ENCODE measurements around the gene TUBG1.

The TUBG1 gene

DNA sequence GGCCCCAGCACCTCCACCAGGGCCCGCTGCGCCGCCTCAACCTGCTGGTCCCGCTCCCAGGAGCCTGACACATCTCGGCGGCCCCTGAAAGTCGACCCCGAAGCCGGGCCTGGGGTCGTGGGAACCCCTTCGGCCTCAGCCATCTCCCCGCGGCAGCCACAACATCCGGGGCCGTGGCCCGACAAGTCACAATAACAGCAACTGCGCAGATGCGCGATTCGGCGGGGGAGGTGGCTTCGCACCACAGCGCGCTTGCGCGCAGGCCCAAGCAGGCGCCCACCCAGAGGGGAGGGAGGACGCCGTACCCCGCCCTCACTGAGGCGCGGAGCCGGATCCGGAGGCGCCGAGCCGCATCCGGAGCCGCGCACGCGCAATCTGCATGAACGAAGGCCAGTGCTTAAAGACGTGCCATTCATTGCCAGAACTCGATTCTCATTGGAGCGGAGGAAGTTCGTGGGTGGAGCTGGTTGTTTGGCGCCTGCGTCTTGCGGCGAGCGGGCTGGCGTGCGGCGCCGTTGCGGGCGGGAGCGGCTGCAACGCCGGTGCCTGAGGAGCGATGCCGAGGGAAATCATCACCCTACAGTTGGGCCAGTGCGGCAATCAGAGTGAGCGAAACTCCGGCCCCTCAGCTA lies at the start of gene TUBG1, which contains the start of gene RETREG3:
TUBG1 (plus strand) TSS at position 502 of the 632 bp plus-strand sequence; CDS start at position 557, 55 bp downstream.
RETREG3 (minus strand) TSS at position 193 of the 632 bp plus-strand sequence; CDS start at position 143, 50 bp downstream.
- DNase-seq, result peak; percentile 99

DNA sequence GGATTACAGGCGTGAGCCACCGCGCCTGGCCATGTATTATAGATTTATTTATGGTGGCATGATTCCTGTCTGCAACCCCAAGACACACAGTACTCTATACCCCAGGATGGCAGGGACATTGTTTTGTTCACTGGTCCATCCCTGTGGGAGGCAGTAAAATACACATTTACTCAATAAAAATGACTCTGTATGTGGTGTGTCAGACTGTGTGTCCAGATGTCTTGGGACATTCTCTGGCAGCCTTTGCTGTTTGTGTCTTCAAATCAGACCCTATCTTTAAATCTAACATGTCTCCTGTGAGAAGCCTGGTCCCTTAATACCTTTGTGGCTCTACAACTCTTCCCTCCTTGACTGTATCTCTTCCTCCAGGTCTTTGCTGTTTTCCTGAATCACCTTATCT lies 49.2 kb upstream of the TUBG1 start:
- DNase-seq, result no peak

DNA sequence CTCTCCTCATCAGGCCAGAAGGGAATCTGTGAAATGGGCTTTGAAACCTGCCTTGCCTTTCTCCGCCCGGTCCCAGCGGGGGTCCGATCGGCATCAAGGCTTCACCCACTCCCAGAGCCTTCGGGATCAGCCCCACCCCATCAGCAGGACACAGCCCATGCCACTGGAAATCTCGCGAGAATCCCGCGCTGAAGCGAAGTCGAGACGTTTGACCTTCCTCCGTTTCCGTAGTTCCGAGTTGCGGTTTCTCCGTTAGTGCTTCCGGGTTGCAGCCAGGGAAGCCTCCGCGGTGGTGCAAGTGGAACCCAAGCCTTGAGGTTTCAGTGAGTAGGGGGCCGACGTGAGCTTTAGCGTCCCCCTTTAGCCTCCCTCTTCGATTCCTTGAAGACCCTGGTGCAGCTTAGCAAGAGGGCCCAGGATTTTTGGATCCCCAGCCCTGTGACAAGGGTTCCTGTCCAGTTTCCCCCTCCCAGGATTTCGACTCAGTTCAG lies 47.5 kb upstream of the TUBG1 start, which contains the start of gene COASY:
COASY (plus strand) TSS at position 252 of the 491 bp plus-strand sequence. CDS start 475 bp downstream, outside the sequence.
- peak; percentile 88 for DNase-seq

DNA sequence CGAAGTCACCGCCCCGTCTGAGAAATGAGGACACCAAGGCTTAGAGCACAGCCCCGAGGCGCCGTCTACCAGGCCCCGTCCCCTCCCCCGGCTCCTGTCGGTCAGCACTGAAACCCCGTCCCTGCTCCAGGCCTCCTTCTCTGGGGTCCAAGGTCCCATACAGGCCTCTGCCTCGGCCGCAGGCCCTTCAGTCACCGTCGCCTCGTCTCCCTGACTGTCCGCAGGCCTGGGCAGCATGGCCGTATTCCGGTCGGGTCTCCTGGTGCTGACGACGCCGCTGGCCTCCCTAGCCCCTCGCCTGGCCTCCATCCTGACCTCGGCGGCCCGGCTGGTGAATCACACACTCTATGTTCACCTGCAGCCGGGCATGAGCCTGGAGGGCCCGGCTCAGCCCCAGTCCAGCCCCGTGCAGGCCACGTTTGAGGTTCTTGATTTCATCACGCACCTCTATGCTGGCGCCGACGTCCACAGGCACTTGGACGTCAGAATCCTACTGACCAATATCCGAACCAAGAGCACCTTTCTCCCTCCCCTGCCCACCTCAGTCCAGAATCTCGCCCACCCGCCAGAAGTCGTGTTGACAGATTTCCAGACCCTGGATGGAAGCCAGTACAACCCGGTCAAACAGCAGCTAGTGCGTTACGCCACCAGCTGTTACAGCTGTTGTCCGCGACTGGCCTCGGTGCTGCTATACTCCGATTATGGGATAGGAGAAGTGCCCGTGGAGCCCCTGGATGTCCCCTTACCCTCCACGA lies 46.9 kb upstream of the TUBG1 start:
- no peak for DNase-seq

DNA sequence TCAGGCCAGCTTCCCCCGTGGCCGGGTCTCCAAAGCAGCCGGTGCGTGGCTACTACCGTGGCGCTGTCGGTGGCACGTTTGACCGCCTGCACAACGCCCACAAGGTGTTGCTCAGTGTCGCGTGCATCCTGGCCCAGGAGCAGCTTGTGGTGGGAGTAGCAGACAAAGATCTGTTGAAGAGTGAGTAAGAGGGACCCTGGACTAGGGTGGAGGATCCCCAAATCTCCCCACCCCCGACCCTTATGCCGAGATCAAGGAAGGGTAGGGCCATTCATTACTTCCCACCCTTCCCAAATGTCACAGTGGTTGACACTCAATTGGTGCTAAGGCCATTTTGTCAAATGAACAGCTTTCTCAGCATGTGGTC lies 46.4 kb upstream of the TUBG1 start:
- DNase-seq, result no peak

DNA sequence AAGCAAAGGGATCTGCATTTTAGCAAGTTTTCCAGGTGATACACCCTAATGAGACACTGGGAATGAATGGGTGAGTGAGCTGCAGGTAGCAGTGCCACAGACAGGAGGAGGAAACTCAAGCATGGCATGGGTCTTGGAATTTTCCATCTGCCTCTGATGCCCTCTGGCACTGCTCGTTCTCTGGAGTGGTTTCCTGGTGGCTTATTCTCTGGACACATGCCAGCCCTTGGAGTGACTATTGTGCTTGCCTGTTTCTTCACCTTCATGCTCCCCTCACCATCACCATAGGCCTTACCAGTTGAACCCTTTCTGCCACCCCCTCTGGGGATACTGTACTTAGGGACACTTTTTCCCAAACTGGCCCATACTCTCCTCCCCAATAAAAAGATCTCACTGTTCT lies 45.9 kb upstream of the TUBG1 start:
- DNase-seq, result no peak

DNA sequence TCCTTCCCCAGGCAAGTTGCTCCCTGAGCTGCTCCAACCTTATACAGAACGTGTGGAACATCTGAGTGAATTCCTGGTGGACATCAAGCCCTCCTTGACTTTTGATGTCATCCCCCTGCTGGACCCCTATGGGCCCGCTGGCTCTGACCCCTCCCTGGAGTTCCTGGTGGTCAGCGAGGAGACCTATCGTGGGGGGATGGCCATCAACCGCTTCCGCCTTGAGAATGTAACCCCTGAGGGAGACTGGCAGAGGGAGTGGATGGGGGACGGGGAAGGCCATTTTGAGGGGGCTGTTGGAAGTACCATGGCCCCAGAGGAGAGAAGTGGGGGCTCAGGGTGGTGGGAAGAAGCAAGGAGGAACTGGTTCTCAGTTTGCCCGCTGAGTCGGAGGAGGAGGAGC lies 45.5 kb upstream of the TUBG1 start:
- DNase-seq, result no peak

DNA sequence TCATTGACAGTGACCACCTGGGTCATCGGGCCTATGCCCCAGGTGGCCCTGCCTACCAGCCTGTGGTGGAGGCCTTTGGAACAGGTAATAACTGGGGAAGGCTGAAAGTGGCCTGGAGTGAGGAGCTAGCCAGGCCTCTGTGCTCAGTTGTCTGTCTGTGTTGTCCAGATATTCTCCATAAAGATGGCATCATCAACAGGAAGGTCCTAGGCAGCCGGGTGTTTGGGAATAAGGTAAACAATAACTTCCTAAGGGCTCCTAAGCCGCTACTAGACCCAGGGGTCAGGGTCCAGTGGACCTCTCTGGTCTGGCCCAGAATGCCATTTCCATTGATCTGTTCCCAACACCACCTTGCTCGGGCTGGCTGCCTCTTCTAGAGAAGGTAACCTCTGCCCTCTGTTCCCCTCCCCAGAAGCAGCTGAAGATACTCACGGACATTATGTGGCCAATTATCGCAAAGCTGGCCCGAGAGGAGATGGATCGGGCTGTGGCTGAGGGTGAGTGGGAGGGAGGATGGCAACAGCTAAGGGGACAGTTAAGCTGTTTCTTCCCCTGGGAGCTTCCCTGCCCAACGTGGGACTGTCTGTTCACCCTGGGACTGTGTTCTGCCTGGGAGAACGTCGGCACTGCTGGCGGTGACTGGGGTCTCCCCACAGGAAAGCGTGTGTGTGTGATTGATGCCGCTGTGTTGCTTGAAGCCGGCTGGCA lies 44.5 kb upstream of the TUBG1 start:
- no peak for DNase-seq

DNA sequence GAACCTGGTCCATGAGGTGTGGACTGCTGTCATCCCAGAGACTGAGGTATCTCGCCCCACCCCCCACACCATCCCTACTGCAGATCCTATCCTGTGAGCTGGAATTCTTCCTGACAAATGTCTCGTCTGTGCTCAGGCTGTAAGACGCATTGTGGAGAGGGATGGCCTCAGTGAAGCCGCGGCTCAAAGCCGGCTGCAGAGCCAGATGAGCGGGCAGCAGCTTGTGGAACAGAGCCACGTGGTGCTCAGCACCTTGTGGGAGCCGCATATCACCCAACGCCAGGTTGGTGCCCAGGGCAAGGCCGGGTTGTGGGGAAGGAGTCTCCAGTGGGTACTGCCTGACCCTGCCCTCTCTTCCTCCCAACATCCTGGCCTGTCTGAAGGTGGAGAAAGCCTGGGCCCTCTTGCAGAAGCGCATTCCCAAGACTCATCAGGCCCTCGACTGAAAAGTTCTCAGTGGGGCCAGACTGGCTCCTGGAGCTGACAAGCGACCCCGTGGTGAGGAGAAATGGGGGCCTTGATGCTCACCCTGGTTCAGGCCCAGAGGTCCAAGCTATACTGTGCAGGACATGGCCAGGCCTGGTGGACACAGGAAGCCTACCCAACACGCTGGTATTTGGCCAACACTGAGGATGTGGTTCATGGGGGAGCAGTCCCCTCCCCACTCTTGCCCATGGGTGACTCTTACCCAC lies 43.8 kb upstream of the TUBG1 start:
- no peak for DNase-seq

DNA sequence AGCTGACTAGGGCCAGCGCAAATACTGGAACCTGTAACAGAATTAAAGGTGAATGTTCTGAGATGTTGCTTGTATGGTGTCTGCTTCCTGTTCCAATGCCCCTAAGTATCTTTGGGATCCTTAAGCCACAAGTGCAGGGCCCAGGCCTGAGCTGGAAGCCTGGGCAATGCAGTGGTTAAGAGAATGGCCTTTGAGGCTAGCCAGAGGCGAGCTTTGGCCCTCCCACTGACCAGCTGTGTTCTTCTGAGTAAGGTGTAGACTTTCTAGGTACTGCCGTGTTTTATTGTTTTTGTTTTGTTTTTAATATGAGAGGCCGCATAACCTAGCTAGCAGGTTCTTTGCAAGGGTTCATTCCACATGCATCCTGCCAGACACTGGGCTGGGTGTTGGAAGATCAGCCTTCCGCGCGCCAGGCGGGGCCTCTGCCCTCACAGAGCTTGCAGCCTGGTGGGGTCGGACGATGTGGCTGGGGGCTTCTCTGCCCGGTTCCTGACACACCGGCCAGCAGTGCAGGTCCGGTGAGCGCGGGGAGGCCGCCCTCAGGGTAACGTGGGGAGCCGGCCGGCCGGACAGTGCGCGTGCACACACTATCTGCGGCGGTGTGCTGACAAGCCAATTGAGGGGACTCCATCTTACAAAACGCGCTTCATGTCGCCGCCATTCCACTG lies 43.1 kb upstream of the TUBG1 start:
- DNase-seq, result no peak

DNA sequence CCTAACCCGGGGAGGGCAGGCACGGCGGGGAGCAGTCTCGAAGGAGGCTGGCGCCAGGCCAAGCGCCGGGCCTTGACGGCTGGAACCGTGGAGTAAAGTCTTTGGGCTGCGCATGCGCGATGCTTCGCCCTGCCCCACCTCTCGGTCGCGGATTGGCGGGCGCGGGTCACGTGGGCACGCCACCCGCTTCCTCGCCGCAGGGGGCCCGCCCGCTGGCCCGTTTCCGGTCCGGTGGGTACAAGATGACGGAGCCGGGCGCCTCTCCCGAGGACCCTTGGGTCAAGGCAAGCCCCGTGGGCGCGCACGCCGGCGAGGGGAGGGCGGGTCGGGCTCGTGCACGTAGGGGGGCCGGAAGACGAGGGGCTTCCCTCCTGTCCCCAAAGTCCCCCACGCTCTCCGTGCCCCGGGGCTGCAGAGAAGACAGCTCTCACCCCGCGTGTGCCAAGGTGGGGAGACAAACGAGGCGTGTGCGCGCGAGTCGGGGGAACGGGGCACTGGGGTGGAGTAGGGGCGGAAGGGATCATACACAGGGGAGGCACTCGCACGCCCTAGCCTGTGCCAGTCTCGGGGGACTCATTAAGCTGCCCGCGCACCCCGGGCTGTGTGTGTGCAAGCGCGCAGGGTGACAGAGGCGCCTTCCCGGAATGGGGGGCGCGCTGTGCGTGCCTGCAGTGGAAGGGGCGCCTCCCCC lies 42.5 kb upstream of the TUBG1 start, which contains the start of gene MLX:
MLX (plus strand) TSS at position 218 of the 691 bp plus-strand sequence; CDS start at position 243, 25 bp downstream.
- DNase-seq, result peak; percentile 83

DNA sequence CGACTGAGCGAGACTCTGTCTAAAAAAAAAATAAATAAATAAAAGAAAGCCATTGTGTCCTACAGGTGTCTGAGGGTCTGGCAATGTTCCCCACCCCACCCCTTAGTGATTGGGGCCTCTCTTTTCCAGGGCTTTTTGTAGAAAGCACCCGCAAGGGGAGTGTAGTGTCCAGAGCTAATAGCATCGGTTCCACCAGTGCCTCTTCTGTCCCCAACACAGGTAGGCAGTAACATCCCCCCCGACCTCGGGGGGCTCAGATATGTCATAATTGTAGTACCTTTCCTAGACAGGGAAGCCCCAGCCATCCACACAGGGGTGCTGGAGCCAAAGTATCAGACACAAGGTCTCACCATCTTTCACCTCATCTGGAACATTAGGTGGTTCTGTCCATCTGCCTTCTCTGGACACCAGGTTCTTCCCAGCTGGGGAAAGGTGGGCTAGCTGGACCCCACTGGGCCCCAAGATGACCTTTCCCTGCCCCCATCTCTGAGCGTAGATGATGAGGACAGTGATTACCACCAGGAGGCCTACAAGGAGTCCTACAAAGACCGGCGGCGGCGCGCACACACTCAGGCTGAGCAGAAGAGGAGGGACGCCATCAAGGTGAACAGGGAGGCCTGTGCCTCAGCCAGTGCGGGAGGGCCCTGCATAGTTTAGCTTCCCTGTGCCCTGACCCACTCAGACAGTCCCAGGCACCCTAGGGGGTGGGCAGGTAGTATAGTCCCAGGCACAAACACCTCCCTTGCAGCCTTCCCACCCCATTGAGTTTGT lies 41.0 kb upstream of the TUBG1 start:
- no peak for DNase-seq

DNA sequence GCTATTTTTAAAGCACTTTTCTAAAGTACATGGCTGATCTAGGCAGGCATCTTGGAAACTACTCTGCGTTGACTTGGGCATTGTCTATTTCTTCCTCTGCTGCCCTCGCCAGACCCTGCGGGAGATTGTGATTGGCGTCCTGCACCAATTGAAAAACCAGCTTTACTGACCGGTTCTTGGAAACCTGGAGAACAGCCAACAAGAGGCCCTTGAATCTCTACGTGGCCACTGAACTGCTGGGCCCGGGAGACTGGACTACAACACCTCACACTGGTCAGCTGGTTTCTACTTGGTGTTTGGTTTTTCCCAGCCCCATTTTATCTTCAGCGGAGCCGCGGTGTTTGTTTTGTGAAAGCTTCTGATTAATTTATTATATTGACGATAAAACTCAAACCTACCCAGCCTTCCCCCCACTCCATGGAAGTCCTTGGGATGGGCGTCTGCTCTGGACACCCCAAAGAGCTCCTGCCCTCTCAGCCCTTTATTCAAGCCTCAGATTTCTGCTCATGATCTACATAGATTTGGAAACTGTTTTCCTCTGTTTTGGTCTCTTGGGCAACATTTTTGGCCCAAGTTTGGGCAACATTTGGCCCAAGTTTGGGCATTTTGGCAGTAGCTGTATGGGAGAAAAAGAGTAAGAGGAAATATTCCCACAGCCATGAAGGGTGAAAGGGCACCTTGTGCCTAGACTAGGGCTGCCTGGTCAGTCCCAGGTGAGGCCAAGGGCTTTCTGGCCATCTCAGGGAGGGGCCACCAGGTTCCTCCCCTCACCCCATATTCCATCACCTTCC lies 37.9 kb upstream of the TUBG1 start:
- no peak for DNase-seq

DNA sequence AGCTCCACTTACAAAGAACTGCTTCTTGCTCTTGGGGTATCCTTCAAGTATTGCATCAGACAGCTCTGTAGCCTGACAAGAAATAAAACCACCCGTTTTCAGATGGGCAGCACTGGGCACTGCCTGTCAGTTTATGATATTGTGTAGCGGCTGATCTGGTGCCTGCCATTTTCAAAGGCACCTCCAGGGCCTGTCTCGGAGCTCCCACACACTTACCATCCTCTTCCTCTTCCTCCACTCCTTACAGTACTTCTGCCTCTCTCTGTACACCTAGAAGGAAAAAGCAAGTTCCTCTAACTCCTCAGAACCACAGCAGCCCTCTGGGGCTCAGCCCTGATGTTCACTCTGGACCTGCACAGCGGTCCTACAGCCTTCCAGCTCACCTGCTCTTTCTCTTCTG lies 36.4 kb upstream of the TUBG1 start:
- DNase-seq, result no peak

DNA sequence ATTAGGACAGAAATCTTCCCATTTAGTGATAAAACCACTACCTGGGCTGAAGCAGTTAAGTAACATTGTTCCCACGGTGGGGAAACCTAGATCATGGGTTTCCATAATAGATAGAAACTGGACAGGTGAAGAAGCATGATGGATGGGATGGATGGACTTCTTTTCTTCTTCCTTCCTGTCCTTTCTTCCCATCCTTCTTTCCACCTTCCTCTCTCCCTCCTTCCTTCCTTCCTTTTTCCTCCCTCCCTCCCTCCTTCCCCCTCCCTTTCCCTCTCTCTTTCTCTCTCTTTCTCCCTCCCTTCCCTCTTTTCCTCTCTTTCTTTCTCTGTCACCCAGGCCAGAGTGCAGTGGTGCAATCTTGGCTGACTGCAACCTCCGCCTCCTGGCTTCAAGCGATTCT lies 35.0 kb upstream of the TUBG1 start:
- DNase-seq, result no peak

DNA sequence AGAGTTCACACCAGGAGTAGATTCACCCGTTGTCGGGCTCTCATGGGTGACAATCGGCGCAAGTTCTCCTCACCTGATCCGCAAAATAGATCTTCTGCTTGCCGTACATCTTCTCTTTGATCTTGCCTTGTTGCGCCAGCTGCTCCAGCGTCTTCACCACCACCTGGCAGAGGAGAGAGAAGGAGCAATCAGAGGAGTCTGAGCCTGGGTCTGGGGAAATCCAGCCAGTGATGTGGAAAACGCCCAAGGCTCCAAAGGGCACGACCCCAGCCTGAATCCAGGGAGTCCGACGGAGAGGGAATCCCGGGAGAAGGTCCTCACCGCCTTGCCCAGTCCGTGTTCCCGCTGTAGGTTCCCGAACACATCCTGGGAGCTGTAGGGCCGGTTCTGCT lies 32.3 kb upstream of the TUBG1 start:
- no peak for DNase-seq

DNA sequence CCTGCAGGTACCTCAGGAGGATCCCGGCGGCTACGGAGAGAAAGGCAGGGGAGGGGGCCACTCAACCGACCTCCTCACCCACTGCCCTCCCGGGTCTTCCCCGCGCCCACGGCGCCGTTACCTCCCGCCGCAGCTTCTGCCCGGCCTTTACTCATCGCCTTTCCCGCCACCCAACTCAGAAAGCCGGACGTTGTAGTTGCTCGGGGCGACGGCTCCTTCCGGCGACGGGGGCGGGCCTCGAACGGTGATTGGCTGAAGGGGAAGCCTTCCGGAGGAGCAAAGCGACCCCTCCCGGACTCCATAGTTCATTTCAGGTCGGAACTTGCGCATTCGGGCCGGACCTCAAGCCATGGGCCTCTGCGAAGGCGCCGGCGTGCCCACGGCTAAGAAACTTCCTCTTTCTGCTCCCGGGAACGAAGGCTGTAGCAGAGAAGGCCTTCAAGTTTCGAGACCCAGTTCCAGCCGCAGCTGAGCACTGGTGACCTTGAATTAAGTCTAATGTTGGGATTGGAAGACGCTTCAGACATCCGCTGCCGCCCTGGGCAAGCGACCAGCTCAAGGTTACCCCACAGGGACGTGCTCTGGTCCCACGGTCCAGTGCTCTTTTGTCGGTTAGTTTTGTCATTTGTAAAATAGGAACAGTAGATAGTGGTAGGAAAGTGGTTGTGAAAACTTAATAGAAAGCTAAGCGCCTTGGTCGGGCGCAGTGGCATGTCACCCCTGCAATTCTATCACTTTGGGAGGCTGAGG lies 31.8 kb upstream of the TUBG1 start, which contains the start of gene PSMC3IP:
PSMC3IP (minus strand) TSS at position 198 of the 750 bp plus-strand sequence; CDS start at position 155, 43 bp downstream.
- DNase-seq, result peak; percentile 93

DNA sequence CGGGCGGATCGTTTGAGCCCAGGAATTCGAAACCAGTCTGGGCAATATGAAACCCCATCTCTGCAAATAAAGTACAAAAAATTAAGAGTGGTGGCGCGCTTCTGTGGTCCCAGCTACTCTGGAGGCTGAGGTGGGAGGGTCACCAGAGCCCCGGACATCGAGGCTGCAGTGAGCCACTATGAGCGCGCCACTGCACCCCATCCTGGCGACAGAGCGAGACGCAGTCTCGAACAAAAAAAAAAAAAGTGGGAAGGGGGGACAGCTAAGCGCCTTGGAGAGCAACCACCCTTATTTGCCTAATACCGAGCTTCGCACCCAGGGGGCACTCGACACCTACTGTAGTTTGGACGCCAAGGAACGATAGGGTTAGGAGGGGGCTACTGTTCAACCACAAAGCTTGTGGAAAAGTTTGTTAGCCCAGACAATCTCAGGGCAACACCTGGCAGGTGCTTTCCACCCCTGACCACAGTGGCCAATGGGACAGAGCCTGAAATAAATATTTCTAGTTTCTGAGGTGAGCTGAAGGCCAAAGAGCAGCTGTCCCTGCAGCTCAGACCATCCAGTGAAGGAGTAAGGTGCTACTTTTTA lies 31.1 kb upstream of the TUBG1 start:
- peak; percentile 51 for DNase-seq
